Osteocyte (in vitro differentiated cells): ENCODE results near the gene ANXA2R. TPM values are rescaled to one million over a fixed set of nuclear protein-coding genes. Genes with fewer than 3 reads are reported as not detected.
A peak's percentile ranks its signal among the peaks of the same experiment; 100 is the strongest.
"Not testable (repeated sequence)": the region's sequence is repeated elsewhere in the genome, so short reads cannot be mapped to it uniquely, and the experiment has no call there.

Experiments used
- DNase-seq: peaks from one replicate; pipeline ENCODE4 v3.0.0; 2021; ENCODE audit warnings: mixed read lengths; ENCODE audit not compliant: unreplicated experiment; ENCODE audit errors: extremely low spot score
- H3K27ac Mint-ChIP-seq: one replicate; pipeline ENCODE4 v1.8.0; 2021; ENCODE audit warnings: mild to moderate bottlenecking, mixed read lengths; ENCODE audit not compliant: unreplicated experiment
- H3K27me3 Mint-ChIP-seq: one replicate; pipeline ENCODE4 v1.8.0; 2021; ENCODE audit warnings: mixed read lengths; ENCODE audit not compliant: unreplicated experiment
- H3K36me3 Mint-ChIP-seq: one replicate; pipeline ENCODE4 v1.8.0; 2021; ENCODE audit warnings: mixed read lengths; ENCODE audit not compliant: unreplicated experiment
- H3K4me1 Mint-ChIP-seq: one replicate; pipeline ENCODE4 v1.8.0; 2021; ENCODE audit warnings: mixed read lengths; ENCODE audit not compliant: unreplicated experiment
- H3K4me3 Mint-ChIP-seq: one replicate; pipeline ENCODE4 v1.8.0; 2021; ENCODE audit warnings: mild to moderate bottlenecking, moderate library complexity, mixed read lengths; ENCODE audit not compliant: unreplicated experiment
- H3K9me3 Mint-ChIP-seq: one replicate; pipeline ENCODE4 v1.8.0; 2021; ENCODE audit warnings: mixed read lengths; ENCODE audit not compliant: unreplicated experiment
- CTCF ChIP-seq: fragments of 200-600 bp; sonication (generic); IDR thresholded peaks from 2 replicates; pipeline ENCODE4 v1.5.0; 2021; ENCODE audit warnings: antibody characterized with exemption, mild to moderate bottlenecking, moderate library complexity
- long read RNA-seq: library from polyadenylated mRNA; unstranded; transcript quantifications from one replicate; pipeline ENCODE4 v2.0.0, GENCODE V29; 2021
- total RNA-seq: library from RNA; stranded (reverse); gene quantifications from 2 replicates; pipeline ENCODE4 v1.2.1, GENCODE V29; 2021

Gene ANXA2R
- total RNA-seq, result 5.2 and 5.3 TPM in 2 replicates
- long read RNA-seq, transcript ANXA2R-202 (1 exons, 1,265 nt), result major isoform, 7 of 7 reads
- long read RNA-seq, partial matches to known transcripts, result 0 of 7 reads
- long read RNA-seq, other reads (novel, unspliced or antisense), result 0 of 7 reads

- peak; percentile 79 for TF ChIP-seq CTCF
- Mint-ChIP-seq H3K4me3 (peak within 1 kb of the TSS; percentile 85), H3K9me3 (no peaks in the 10 kb centered on the region), H3K36me3 (peaks cover 2% of the 10 kb centered on the region), H3K27me3 (no peaks in the 10 kb centered on the region), H3K27ac (peak within 1 kb of the TSS; percentile 99), H3K4me1 (peaks cover 44% of the 10 kb centered on the region)
- peak; percentile 95 for DNase-seq
Observed at GRCh38 chr5:43040287-43041098, at the start of gene ANXA2R. Gene ANXA2R (minus strand): TSS chr5:43040319. CDS start chr5:43040046, 273 bp downstream.

GRCh38 chr5:43086118-43086908 is 46.2 kb upstream of the ANXA2R start:
- H3K36me3 Mint-ChIP-seq, DNase-seq, H3K27me3 Mint-ChIP-seq, H3K4me1 Mint-ChIP-seq, H3K4me3 Mint-ChIP-seq, H3K9me3 Mint-ChIP-seq, H3K27ac Mint-ChIP-seq: not testable (repeated sequence)

GRCh38 chr5:43085453-43085852 is 45.3 kb upstream of the ANXA2R start:
- Mint-ChIP-seq H3K36me3 (peaks cover 11% of the 10 kb centered on the region), H3K4me1 (no peaks in the 10 kb centered on the region), H3K4me3 (no peak overlapping the region), H3K9me3 (no peaks in the 10 kb centered on the region), H3K27me3 (no peaks in the 10 kb centered on the region), H3K27ac (no peak overlapping the region)
- no peak for TF ChIP-seq CTCF
- DNase-seq, result peak; percentile 46

GRCh38 chr5:43084468-43084867 is 44.3 kb upstream of the ANXA2R start:
- H3K36me3 Mint-ChIP-seq, result peaks cover 14% of the 10 kb centered on the region
- not testable (repeated sequence) for H3K27ac Mint-ChIP-seq, H3K4me3 Mint-ChIP-seq, H3K27me3 Mint-ChIP-seq, H3K9me3 Mint-ChIP-seq, DNase-seq, H3K4me1 Mint-ChIP-seq

GRCh38 chr5:43081345-43081744 is 41.2 kb upstream of the ANXA2R start:
- H3K9me3 Mint-ChIP-seq, result not testable (repeated sequence)

GRCh38 chr5:43078956-43079355 is 38.8 kb upstream of the ANXA2R start:
- Mint-ChIP-seq H3K4me1 (peaks cover 31% of the 10 kb centered on the region), H3K9me3 (no peaks in the 10 kb centered on the region), H3K36me3 (peaks cover 34% of the 10 kb centered on the region), H3K27ac (peak overlapping the region; percentile 54), H3K4me3 (no peak overlapping the region), H3K27me3 (no peaks in the 10 kb centered on the region)
- no peak for TF ChIP-seq CTCF
- peak; percentile 64 for DNase-seq

More at GRCh38 chr5:43081345-43081744, 41.2 kb upstream of the ANXA2R start:
- H3K4me1 Mint-ChIP-seq, H3K27ac Mint-ChIP-seq, H3K4me3 Mint-ChIP-seq, H3K27me3 Mint-ChIP-seq: not testable (repeated sequence)
- peak; percentile 7 for DNase-seq
- H3K36me3 Mint-ChIP-seq, result peaks cover 24% of the 10 kb centered on the region

DNA sequence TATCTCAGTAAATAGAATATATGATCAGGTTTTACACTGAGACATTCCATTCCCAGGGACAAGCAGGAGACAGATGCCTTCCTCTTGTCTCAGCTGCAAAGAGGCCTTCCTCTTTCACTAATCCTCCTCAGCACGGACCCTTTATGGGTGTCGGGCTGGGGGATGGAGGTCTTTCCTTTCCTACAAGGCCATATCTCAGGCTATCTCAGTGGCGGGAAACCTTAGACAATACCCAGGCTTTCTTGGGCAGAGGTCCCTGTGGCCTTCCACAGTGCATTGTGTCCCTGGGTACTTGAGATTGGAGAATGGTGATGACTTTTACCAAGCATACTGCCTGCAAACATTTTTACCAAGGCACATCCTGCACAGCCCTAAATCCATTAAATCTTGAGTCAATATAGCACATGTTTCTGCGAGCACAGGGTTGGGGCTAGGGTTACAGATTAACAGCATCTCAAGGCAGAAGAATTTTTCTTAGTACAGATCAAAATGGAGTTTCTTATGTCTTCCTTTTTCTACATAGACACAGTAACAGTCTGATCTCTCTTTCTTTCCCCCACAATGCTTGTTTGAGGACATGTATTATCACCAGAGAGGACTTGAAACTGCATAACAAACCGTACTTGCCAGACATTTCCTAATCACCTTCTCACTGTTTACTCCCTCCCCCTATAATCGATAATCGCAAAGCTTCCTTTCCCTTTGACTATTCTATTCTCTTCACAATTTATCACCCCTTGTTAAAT is 37.5 kb upstream of the ANXA2R start:
- H3K4me3 Mint-ChIP-seq, H3K27me3 Mint-ChIP-seq, H3K9me3 Mint-ChIP-seq: not testable (repeated sequence)
- Mint-ChIP-seq H3K4me1 (peaks cover 41% of the 10 kb centered on the region), H3K27ac (peak overlapping the region; percentile 48), H3K36me3 (peaks cover 38% of the 10 kb centered on the region)
- DNase-seq, result peak; percentile 27
